Measurements from ENCODE around the gene UBE2S. TPM values are rescaled to one million over a fixed set of nuclear protein-coding genes. Genes with fewer than 3 reads are reported as not detected.
A peak's percentile ranks its signal among the peaks of the same experiment; 100 is the strongest.

Gene UBE2S
- total and polyA plus RNA-seq, 2 of the 8 experiments (the other 6 are each of a cell fraction or from before 2014, with no cell fraction given), result 398 to 530 TPM

DNA sequence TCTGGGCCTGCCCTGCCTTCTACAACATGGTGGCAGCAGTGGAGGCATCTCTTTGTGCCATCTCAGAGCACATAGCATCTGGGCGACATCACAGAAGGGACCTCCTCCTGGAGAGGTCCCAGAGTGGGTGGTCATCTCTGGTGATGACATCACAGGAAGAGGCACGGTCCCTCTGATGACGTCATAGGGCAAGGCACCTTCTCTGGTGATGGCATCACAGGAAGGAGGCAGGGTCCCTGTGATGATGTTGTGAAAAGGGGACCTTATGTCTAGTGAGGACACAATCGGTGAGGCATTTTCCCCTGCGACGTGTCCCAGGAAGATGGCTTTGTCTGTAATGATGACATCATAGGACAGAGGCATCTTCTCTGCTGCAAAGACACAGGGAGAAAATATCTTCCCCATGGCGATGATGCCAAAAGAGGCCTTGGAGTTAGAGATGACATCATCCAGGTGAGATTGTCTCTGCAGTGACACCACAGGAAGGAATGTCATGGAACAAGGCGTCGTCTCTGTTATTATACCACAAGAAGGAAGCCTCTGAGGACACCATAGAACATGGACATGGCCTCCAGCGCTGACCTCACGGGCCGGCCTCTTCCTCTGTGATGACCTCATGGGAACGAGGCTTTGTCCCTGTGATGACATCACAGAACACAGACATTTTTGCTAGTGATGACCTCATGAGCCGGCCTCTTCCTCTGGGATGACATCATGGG lies 24.8 kb upstream of the UBE2S start:
- H3K14ac ChIP-seq (ENCODE audit: insufficient read length), result no peak overlapping the region
- DNase-seq (ENCODE audit: low read depth in 1 of 2, low spot score in 2 of 2) (no peak), FAIRE-seq (no peak)
- H3K4me2 ChIP-seq (ENCODE audit: insufficient read depth in 1 of 2, low read depth in 2 of 2, low read length in 2 of 2), result no peak overlapping the region
- H3K23ac ChIP-seq (ENCODE audit: insufficient read length), result no peak overlapping the region
- no peak overlapping the region for H2BK5ac ChIP-seq (ENCODE audit: low read depth, low read length)
- H3K4ac ChIP-seq (replicated peaks; ENCODE audit: insufficient read length, low read depth, low read length), result no peak overlapping the region
- CTCF ChIA-PET (ENCODE audit: partially characterized antibody), result no interaction called here
- 0 out of 4 replicates have a peak, but pooled peaks cover 0 to 9% of the 10 kb centered on the region in 2 experiments for H3K9me3 ChIP-seq (ENCODE audit: insufficient read depth in 2 of 2, low read depth in 1 of 2, low read length in 1 of 2)
- no peak overlapping the region for H2BK120ac ChIP-seq (replicated peaks; ENCODE audit: low read depth, low read length)
- H4K5ac ChIP-seq (ENCODE audit: insufficient read length, low read depth, low read length), result no peak overlapping the region
- H3K56ac ChIP-seq (replicated peaks; ENCODE audit: insufficient read length, low read depth, low read length), result no peak overlapping the region
- peaks cover 0 to 2% (median 0%) of the 10 kb centered on the region in 4 experiments; a peak in 1 of 7 replicates for H3K27me3 ChIP-seq (replicated peaks in 1 of 4; ENCODE audit: control insufficient read depth in 3 of 4, extremely low read depth in 1 of 4, insufficient read depth in 3 of 4, low read length in 3 of 4)
- no peak overlapping the region for H3K4me3 ChIP-seq (ENCODE audit: extremely low read depth in 1 of 4, insufficient read depth in 2 of 4, low read depth in 3 of 4, low read length in 4 of 4)
- no peak overlapping the region for H2AK5ac ChIP-seq (ENCODE audit: low read depth, low read length)
- peaks cover 6% of the 10 kb centered on the region for H3K79me1 ChIP-seq (ENCODE audit: low read depth, low read length)
- H3K36me3 ChIP-seq (ENCODE audit: control insufficient read depth in 2 of 4, insufficient read depth in 4 of 4, low read length in 3 of 4), result no peaks in the 10 kb centered on the region
- H4K20me1 ChIP-seq (replicated peaks in 1 of 2; ENCODE audit: control insufficient read depth in 1 of 2, insufficient read depth in 2 of 2, low read length in 2 of 2), result peaks cover 2 to 14% of the 10 kb centered on the region in 2 experiments
- no peak overlapping the region for H3K27ac ChIP-seq (ENCODE audit: low read depth, low read length)
- WGBS, 2 experiments (ENCODE audit: extremely low coverage in 1 of 2, insufficient coverage in 1 of 2, insufficient read length in 1 of 2, insufficient replicate concordance in 2 of 2, low coverage in 1 of 2, low lambda C conversion rate in 2 of 2, missing lambda C conversion rate in 1 of 2), result 85% methylated on average over 14 of the region's 14 CpGs; no CpG with 5 or more reads in 1 of the 2 experiments
- POLR2A ChIA-PET (ENCODE audit: partially characterized antibody), result interaction anchor here (0.6 kb wide), 1 partner anchor 25 kb away, joined by 3 read pairs; the partner anchor contains the start of gene UBE2S
- TF ChIP-seq POU5F1 (IDR thresholded peaks at IDR 0.05; ENCODE audit: low read depth, low read length) (no peak), ASH2L (IDR thresholded peaks at IDR 0.05; ENCODE audit: low read length) (no peak), TAF7 (optimal IDR thresholded peaks at IDR 0.05; ENCODE audit: borderline replicate concordance, low read depth, low read length) (no peak), NANOG (IDR thresholded peaks at IDR 0.05; ENCODE audit: insufficient read depth, low read depth, low read length, poor library complexity, severe bottlenecking) (no peak), CBX5 (IDR thresholded peaks at IDR 0.05; ENCODE audit: low read depth, low read length) (no peak), CHD2 (IDR thresholded peaks at IDR 0.05; ENCODE audit: low read length) (no peak), CREB1 (IDR thresholded peaks at IDR 0.05) (peak; percentile 80), SP4 (IDR thresholded peaks at IDR 0.05; ENCODE audit: low read length) (no peak)
- TF ChIP-seq, protein P1, sequence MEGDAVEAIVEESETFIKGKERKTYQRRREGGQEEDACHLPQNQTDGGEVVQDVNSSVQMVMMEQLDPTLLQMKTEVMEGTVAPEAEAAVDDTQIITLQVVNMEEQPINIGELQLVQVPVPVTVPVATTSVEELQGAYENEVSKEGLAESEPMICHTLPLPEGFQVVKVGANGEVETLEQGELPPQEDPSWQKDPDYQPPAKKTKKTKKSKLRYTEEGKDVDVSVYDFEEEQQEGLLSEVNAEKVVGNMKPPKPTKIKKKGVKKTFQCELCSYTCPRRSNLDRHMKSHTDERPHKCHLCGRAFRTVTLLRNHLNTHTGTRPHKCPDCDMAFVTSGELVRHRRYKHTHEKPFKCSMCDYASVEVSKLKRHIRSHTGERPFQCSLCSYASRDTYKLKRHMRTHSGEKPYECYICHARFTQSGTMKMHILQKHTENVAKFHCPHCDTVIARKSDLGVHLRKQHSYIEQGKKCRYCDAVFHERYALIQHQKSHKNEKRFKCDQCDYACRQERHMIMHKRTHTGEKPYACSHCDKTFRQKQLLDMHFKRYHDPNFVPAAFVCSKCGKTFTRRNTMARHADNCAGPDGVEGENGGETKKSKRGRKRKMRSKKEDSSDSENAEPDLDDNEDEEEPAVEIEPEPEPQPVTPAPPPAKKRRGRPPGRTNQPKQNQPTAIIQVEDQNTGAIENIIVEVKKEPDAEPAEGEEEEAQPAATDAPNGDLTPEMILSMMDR (IDR thresholded peaks at IDR 0.05; ENCODE audit: control extremely low read depth in 1 of 3, insufficient read depth in 1 of 3, low read depth in 1 of 3, low read length in 3 of 3), result no peak
- peaks cover 13% of the 10 kb centered on the region; the same call in 1 of the 2 replicates for H3K23me2 ChIP-seq (ENCODE audit: low read depth, low read length)
- no peak overlapping the region for H2BK15ac ChIP-seq (ENCODE audit: low read length)
- H4K8ac ChIP-seq (ENCODE audit: extremely low read depth, insufficient read depth, low read length), result no peak overlapping the region
- H3K4me1 ChIP-seq (replicated peaks in 1 of 4; ENCODE audit: control insufficient read depth in 3 of 4, insufficient read depth in 4 of 4, low read length in 3 of 4), result peaks cover 0 to 3% (median 0%) of the 10 kb centered on the region in 4 experiments; a peak in 2 of 7 replicates
- no peak overlapping the region for H2AFZ ChIP-seq (ENCODE audit: low read length)
- no peaks in the 10 kb centered on the region for H3K79me2 ChIP-seq (ENCODE audit: control insufficient read depth in 1 of 2, insufficient read depth in 2 of 2, low read length in 2 of 2)
- no peak overlapping the region for H2BK20ac ChIP-seq (ENCODE audit: low read length)
- no peak overlapping the region for H3K9ac ChIP-seq (replicated peaks in 1 of 4; ENCODE audit: extremely low read depth in 1 of 4, low read depth in 3 of 4, low read length in 3 of 4)
- H3K18ac ChIP-seq (ENCODE audit: extremely low read depth, low read length), result no peak overlapping the region
- no peak overlapping the region for H4K91ac ChIP-seq (replicated peaks; ENCODE audit: insufficient read length, low read length)
- H2BK12ac ChIP-seq (ENCODE audit: low read depth, low read length), result no peak overlapping the region

All from H1 (cell line).